NCI-H510A treated with DMSO at 0.1 percent for 48 hours (cell line): ENCODE results near the gene SDF2L1.
"Not testable (repeated sequence)": the region's sequence is repeated elsewhere in the genome, so short reads cannot be mapped to it uniquely, and the experiment has no call there.

Source experiments
- DNase-seq: peaks from one replicate; lab custom pipeline; 2025; lab: John Stamatoyannopoulos, UW

Gene SDF2L1, protein sequence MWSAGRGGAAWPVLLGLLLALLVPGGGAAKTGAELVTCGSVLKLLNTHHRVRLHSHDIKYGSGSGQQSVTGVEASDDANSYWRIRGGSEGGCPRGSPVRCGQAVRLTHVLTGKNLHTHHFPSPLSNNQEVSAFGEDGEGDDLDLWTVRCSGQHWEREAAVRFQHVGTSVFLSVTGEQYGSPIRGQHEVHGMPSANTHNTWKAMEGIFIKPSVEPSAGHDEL

DNA sequence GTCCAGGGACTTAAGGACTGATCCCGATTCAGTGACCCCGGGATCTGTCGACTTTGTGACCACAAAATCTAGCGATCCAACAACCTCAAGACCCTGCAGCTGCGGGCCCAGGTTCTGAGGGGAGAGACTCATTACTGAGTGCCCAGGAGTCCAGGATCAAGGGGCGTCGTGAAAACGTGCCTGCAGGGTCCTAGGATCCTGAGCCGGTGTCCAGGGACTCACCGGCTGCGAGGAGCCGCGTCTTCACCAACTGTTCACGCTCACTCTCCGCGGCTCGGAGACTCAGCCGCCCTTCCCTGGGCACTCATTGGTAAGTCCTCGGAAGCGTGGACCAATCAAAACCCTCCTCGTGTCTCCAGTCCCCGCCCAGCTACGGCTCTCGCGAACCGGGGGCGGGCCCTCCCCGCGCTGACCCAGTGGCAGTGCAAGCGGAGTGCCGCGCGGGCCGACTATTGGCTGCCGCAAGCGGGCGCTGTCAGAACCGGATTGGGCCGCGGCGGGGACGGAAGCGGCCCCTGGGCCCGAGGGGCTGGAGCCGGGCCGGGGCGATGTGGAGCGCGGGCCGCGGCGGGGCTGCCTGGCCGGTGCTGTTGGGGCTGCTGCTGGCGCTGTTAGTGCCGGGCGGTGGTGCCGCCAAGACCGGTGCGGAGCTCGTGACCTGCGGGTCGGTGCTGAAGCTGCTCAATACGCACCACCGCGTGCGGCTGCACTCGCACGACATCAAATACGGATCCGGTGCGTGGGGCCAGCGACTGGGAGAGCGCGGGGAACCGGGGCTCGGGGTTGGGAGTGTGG lies at the start of gene SDF2L1:
SDF2L1 (plus strand) TSS at position 514 of the 795 bp plus-strand sequence; CDS start at position 549, 35 bp downstream.
- peak; percentile 92 for DNase-seq

DNA sequence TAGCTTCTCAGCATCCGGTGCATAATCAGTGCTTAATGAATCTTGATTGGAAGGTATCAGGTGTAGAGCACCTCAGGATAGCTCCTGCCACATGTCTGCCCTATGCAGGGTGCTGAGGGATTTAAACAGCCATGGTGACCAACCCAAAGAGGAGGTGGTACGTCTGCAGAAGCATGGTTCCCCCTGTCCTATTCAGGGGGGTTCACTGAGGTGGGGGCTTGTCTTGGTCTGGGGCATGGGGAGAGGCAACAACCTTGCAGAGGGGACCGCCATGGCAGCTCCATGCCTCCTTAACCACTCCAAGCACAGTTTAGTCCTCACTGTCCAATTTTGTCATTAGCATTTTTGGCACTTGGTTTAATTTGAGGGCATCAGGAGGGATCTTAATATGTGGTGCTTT lies 49.7 kb upstream of the SDF2L1 start:
- no peak for DNase-seq

DNA sequence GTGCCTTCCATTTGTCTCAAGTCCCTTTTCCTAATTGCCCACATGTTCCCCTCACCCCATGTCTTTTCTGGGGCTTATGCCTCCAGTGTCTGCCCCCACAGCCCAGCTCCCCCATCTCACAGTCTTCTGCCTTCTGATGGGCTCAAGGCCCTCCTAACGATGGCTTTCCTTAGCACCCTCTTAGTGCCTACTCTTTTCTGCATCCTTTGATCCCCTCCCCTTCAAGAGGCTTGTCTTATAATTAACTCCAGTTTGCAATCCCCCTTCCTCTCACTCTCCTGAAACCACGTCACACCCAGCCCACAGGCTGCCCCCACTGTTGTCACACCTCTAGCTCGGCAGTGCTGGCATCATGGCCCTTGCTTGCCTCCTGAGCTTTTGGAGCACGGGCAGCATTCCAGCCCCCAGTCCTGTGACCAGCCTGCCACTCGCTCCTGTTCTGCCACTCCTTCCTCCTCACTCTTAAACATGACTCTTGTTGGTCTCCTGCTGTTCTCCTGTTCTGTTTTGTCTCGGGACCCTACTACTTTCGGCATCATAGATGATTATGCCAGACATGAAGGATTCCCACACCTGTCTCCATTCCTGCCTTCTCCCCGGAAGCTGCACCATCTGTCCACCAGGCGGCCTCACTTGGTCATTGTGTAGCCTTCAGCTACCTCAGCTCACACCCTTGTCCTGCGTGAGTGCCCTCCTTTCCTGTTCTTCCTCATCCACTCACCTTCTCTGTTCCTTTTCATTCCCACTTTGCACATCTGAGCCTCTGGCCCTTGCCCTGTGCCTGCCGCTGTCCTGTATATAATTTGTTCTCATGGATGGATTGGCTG lies 48.5 kb upstream of the SDF2L1 start:
- DNase-seq, result no peak

DNA sequence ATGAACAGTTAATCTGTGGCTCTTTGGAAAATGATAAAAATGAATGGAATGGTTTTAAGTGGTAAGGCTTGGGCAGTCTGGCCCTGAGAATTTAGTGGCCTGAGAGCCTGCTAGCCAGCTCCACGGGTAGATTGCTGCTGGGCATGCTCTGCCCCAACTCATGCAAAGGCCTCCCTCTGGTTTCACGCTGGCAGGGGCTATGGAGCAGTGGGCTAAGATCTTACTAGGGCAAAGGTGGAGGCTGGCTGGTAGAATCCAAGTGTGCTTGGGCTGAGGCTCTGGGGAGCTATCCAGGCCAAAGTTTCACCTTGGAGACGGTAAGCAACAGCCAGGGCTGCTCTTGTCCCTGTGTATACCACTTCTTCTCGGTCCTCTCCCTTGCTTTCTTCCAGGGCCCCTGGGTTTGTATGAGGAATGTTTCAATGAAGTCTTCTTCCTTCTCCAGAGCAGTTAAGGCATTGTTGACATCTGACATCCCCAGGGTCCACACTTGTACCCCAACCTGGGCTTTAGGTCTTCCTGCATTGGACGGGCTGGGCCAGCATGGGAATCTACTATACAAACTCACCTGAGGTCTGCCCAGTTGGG lies 47.1 kb upstream of the SDF2L1 start:
- no peak for DNase-seq

DNA sequence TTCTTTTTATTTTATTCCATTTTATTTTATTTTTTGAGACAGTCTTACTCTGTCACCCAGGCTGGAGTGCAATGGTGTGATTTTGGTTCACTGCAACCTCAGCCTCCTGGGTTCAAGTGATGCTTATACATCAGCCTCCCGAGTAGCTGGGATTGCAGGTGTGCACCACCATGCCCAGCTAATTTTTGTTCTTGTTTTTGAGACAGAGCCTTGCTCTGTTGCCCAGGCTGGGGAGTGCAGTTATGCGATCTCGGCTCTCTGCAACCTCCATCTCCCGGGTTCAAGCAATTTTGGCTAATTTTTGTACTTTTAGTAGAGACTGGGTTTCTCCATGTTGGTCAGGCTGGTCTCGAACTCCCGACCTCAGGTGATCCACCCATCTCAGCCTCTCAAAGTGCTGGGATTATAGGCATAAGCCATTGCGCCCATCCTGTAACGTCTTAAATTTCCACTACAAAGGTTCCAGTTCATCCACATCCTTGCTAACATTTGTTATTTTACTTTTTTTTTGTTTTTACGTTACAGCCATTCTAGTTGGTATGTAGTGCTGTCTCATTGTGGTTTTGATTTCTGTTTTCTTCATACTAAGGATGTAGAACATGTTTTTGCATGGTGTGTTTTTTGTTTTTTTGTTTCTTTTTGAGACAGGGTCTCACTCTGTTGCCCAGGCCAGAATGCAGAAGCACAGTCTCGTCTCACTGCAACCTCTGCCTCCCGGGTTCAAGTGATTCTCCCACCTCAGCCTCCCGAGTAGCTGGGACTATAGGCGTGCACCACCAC lies 45.6 kb upstream of the SDF2L1 start:
- DNase-seq, result not testable (repeated sequence)

DNA sequence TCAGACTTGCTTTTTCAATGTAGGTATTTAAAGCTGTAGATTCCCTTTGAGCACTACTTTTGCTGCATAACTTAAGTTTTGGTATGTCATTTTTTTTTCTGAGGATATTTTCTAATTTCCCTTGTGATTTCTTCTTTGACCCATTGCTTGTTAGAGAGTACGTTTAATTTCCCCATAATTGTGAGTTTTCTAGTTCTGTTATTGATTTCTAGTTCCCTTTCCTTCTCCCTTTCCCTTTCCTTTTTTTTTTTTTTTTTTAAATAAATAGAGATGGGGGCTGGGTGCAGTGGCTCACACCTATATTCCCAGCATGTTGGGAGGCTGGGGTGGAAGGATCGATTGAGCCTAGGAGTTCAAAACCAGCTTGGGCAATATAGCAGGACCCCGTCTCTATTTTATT lies 43.8 kb upstream of the SDF2L1 start:
- DNase-seq, result no peak

DNA sequence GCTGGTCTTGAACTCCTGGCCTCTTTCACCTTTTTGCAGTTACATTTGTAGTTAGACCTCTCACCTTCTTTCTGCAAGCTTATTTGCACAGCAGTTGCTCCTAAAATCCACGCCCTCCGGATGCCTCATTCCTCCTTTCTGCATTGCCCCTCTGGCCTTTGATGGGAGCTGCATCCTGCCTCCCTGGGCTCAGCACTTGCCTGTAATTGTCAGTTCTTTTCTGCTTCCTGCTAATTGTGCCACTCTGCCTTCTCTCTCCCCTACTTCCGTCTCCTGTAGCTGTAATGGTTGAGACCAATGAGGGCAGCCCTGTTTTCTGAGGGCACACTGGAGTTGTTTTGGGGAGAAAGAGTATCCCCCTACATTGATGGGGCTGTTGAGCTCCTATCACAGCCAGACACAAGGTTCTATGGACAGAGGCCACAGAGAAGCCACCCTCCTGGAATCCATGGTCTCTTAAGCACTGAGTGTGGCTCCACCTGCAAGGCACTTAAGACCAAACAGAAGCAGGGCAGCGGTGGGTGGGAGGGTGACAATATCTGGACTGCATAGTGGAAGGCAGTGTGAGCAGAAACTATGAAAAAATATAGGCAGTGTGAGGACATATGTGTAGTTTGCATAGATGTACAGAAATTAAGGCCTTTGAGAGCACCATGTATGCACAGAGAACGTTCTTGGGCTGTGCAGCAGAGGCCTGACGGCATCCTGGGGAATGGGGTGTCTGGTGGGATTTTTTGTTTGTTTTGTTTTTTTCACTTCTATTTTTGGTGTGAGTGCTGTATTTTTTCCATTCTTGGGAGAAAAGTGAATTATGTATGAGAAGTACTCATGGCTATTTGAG lies 42.8 kb upstream of the SDF2L1 start:
- DNase-seq, result no peak

DNA sequence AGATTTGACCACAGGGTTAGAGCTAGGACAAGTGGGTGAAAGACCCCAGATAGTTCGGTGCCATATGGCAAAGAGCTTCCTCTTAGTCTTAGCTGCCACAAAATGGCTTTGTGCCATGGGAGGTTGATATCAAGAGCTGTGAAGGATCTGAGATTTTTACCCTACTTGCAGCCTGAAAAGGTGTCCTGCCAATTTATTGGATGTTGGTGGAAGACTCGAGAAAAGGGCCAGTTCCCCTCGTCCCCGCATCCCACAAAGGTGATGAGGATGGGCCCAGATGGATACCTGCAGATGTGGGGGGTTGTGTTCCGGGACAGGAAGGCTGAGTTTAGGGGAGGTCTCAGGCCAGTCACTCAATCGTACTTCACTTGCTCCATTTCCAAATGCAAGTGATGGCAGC lies 39.5 kb upstream of the SDF2L1 start:
- no peak for DNase-seq

DNA sequence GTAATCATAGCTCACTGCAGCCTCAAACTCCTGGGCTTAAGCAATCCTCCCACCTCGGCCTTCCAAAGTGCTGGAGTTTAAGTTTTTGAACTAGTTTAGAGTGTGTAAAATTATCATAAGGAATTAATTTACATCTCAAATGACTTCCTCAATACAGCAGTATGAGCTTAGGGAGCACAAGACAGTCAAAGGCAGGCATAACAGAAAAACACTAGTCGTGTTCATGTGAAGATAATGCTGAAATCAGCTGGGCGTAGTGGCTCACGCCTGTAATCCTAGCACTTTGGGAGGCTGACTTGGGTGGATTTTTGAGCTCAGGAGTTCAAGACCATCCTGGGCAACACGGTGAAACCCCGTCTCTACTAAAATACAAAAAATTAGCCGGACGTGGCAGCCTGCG lies 38.1 kb upstream of the SDF2L1 start:
- DNase-seq, result no peak

DNA sequence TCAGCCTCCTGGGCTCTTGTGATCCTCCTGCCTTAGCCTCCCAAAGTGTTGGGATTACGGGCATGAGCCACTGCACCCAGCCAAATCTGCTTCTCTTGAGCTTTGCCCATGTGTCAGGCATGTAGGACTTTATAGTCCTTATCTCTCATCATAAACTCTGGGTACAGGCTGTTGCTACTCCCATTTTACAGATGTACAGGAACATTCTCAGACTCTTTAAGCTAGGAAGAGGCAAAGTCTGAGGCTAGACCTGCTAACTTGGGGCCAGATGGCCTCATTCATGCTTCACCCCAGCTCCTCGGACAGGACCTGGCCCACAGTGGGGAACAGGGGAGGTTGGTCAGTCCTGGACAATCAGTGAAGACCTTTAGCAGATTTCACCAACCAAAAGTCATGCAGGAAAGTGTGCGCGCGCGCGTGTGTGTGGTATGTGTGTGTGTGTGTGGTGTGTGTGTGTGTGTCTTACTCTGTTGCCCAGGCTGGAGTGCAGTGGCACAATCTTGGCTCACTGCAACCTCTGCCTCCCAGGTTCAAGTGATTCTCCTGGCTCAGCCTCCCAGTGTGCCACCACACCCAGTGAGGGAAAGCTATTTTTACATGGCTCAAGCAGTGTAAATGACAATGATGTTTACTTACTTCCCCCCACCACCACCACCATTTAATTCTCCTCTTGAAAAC lies 36.1 kb upstream of the SDF2L1 start:
- DNase-seq, result no peak

DNA sequence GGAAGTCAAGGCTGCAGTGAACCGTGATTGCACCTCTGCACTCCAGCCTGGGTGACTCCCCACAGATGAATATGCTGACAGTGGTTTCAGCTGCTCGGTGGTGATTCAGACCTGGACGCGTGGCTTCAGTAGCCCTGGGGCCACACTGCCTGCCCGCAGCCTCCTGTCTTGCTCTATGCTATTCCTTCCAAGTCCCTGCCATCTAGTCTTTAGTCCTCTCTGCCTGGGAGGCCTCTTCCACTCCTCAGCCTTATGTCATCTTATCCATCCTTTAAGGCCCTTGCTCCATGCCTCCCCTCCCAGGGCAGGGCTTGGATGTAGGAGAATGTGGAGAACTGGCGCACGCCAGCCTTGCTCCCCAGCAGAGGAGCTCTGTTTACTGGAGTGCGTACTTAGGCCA lies 35.3 kb upstream of the SDF2L1 start:
- DNase-seq, result no peak

DNA sequence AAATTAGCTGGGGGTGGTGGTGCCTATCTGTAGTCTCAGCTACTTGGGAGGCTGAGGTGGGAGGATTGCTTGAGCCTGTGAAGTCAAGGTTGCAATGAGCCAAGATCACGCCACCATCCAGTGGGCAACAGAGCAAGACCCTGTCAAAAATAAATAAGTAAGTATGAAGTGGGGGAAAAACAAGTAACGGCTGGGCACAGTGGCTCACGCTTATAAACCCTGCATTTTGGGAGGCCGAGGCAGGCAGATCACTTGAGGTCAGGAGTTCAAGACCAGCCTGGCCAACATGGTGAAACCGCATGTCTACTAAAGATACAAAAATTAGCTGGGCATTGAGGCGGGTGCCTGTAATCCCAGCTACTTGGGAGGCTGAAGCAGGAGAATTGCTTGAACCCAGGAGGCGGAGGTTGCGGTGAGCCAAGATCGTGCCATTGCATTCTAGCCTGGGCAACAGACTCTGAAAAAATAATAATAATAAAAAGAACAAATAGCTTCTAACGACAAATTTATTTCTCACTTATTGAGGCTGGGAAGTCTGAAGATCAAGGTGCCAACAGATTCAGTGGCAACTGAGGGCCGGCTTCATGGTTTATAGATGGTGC lies 32.4 kb upstream of the SDF2L1 start:
- DNase-seq, result not testable (repeated sequence)

DNA sequence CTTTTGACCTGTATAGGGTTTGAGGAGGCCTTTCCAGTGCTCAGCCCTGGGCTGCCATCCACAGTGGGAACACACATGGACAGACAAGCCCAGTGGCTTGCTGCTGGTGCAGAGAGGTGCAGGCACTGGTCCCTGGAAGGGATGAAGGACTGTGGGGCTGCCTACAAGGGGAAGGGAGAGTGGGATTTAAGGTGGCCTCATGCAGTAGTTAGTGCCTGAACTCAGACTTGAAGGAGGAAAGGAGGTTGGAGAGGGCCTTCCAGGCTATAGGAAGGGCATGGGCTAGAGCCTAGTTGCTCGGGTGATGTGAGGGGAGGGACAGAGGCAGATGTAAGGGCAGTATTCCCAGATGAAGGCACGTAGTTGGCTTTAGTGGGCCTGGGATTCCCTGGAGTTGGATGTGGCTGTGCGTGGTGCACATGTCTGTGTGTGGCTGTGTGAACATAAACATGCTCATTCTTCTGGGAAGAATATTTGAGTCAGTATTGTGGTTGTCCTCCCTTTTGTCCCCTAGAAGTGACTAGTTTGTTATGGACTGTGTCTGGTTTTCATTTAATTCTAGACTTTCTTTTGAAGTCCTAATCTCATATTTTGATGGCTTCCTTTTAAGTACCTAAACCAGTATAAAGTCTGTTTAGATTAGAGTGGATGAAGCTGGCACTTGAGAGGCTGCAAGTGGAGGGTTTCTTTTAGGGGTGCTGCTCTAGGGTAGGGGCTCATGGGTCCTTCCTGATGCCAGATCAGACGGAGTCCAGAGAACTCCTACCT lies 30.7 kb upstream of the SDF2L1 start:
- DNase-seq, result no peak

DNA sequence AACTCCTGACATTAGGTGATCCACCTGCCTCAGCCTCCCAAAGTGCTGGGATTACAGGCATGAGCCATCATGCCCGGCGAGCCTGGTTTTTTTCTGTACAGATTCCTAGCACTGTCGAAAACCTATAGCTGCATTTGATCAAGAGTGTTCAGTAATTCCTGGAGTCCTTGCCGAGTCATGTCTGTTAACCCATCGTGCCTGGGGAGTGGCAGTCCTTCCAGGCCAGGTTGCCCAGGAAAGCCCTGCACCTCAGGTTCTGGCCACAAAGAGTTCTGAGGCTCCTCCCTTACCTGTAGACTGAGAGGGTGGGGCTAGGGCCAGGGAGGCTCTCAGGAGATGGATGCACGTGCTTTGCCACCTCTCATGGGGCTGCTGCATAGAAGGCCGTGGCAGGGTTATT lies 29.2 kb upstream of the SDF2L1 start:
- DNase-seq, result no peak

DNA sequence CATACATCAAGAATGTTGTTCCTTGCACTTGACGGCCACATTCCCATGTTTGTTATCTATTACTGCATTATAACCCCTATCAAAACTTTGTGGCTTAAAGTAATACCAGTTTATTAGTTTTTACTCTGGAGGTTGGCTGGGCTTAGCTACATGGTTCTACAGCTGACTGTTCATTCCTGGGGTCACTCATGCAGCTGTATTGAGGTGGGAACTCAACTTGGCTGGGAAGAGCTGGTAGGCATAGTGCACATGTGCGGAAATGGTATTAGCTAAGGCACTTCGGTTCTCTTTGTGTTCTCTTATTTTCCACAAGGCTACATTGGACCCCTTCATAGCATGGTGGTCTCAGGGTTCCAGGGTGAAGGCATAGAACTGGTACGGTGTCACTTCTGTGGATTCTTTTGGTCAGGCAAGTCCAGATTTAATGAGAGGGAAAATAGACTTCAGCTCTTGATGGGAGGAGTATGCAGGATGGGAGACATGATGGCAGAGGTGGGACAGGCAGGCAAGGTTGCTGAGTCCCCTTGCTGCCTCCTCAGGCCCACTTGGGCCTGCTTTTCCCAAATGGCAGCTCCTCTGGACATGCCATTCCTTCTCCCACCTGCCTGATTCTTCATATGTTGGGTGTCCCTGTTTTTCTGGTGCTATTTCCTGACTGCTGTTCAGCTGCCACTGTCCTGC lies 28.4 kb upstream of the SDF2L1 start:
- no peak for DNase-seq

DNA sequence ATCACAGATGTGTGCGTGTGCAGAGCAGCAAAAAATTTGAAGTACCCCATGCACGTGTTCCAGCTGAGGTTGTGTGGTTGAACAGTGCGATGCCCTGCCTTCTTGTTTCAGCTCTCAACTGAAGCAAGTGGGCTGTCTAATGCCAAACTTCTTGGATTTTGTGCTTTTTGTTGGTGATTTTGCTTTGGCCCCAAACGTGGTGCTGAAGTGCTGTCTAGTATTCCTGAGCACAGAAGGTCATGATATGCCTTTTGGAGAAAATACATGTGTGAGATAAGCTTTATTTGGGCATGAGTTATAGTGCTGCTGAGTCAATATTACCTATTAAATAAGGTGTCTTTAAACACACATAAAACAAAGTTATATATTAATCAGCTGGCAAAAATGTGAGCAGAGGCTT lies 26.4 kb upstream of the SDF2L1 start:
- no peak for DNase-seq

DNA sequence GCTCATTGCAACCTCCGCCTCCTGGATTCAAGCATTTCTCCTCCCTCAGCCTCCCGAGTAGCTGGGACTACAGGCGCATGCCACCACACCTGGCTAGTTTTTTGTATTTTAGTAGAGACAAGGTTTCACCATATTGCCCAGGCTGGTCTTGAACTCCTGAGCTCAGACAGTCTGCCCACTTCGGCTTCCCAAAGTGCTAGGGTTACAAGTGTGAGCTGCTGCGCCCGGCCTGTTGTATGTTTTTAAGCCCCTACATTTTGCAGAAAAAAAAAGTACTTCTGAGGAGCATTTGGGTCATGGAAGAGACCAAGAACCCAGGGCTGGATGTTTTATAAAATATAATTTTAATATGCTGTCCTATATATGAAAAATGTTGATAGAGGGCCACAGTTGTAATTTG lies 24.8 kb upstream of the SDF2L1 start:
- DNase-seq, result not testable (repeated sequence)

DNA sequence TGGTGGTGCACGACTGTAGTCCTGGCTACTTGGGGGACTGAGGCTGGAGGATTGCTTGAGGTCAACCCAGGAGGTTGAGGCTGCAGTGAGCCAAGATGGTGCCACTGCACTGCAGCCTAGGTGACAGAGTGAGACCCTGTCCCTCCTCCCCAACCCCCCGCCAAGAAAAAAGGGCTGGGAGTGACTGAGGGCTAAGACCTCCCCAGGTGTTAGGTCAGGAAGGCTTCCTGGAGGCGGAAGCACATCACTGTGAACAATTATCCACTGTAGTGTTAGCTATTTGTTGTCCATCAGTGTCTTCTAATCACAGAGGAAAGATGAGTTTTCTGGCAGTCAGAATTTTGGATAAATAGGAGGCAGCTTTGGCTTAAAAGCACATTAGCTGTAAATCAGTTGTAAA lies 21.1 kb upstream of the SDF2L1 start:
- DNase-seq, result no peak
